GM12873 (cell line): Measurements from ENCODE around the gene ZACN.

ENCODE experiments used
- CTCF ChIP-seq: IDR thresholded peaks from 2 replicates; pipeline ENCODE4 v1.5.1; 2012; ENCODE audit warnings: low read depth, mild to moderate bottlenecking, moderate library complexity, low read length, control low read depth; ENCODE audit not compliant: insufficient read depth; ENCODE audit errors: missing control alignments

ZACN gene

GRCh38 chr17:76087531-76087930, 8.5 kb downstream of the ZACN start:
- no peak for TF ChIP-seq CTCF

- peak; percentile 19 for TF ChIP-seq CTCF
Observed at GRCh38 chr17:76088041-76088867, 9.3 kb downstream of the ZACN start.

DNA sequence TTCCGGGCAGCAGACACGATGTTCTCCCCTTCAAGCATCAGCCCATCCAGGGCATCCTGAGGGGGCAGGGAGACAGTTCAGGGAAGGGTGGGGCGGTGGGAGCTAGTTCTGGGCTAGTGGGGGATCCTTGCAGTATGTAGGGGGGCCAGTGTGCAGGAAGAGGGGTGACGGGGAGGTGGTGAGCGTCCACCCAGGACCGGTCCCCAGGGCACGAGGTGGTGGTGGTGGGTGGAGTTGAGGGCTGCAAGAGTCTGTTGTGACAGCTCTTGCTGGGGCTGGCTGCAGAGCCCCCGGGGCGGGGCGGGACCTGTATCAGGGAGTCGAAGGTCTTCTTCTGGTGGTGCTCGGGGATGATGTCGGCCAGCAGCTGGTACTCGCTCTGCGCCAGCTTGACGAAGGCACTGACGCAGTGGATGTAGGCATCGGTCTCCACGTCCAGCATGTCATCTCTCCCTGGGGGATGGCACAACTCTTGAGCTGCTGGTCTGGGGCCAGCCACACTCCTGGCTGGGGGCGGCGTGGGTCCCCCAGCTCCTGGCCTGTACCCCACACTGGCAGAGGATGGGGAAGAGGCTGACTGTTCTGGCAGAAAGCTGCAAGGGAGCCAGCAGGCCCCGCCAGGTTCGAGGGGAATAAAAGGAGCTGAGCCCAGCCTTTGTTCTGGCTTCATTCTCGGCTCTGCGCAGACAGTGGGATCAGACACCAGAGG, 10.0 kb downstream of the ZACN start:
- TF ChIP-seq CTCF, result no peak

- no peak for TF ChIP-seq CTCF
Observed at GRCh38 chr17:76089680-76090516, 10.9 kb downstream of the ZACN start.

DNA sequence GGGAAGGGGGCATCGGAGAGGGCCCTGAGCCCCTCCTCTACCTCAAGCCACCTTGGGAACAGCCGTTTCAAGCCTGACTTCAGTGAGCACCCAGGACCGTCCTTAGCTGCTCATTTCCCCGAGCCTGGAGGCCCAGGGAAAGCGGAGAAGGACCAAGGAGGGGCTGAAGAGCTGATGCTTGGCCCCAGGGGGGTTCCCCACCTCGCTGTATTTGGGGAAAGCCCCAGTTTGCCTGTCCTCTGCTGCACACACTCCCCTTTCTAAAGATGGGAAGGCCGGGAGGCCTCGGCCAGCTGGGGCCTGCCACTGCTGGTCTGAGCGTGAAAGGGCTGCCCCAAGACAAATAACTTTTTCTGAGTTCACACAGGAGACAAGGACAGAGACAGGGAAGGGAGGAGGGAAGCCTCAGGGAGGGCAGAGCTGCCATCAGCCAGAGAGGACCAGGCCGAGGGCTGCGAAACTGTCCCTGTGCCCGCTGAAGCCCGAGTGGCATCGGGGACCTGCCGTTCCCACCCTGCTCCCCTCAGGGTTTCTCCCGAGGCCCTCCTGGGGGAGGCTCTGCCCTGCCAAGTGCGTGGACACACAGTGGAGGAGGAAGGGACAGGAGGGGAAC, 11.6 kb downstream of the ZACN start:
- TF ChIP-seq CTCF, result no peak

DNA sequence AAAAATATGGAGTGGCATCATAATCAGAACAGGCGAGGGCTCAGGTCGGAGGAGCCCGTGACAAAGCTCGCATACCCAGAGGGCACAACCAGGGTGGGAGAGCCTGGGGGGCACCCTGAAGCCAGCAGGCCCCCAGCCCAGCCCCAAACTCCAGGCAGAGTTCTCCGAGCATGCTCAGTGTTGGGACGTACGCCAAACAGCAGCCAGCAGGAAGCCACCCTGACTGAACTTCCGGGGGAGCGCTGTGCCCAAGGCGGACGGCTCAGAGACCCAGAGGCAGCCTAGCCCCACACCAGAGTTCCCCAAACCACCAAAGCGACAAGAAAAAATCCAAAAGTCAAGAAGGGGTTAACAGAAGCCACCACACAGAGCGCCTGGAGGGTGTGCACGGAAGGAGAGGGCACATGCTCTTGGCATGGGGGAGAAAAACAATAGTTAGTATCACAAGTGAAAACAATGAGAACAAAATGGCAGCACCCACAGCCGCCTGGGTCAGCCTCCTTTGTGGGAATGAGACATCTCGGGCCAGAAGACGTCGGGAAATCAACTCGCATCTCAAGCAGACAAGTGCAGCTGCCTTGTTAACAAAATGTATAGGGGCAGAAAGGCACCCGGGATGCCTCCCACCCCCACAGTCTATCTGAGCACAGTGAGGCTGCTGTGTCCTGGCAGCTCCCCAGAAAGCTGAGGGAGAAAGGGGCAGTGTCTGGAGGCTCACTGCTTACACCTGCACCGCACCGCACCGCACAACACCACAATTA, 12.7 kb downstream of the ZACN start:
- TF ChIP-seq CTCF, result no peak
